Prostate gland (tissue), 2 donors: ENCODE results near the gene CAMSAP1.

Experiments used
- CTCF ChIP-seq, 4 experiments: fragments of 200-600 bp in 2 of 4; fragments of 450-650 bp in 2 of 4; sonication (generic) in 2 of 4; IDR thresholded peaks; 1 replicate in 3 of 4; 2 replicates in 1 of 4; pipeline ENCODE4 v1.5.1; 2016 to 2019; ENCODE audit warnings: antibody characterized with exemption in 4 of 4, mild to moderate bottlenecking in 2 of 4, moderate library complexity in 2 of 4
- POLR2A ChIP-seq: fragments of 450-650 bp; IDR thresholded peaks from one replicate; pipeline ENCODE4 v1.6.1; 2016; ENCODE audit warnings: antibody characterized with exemption, mild to moderate bottlenecking
- POLR2AphosphoS5 ChIP-seq: sonication (generic); formaldehyde crosslinking; IDR thresholded peaks from one replicate; pipeline ENCODE4 v1.6.1; 2017; ENCODE audit warnings: antibody characterized with exemption

GRCh38 chr9:135801070-135801469 lies 106.3 kb downstream of the CAMSAP1 start:
- no peak for TF ChIP-seq POLR2A
- TF ChIP-seq POLR2AphosphoS5, result no peak
- TF ChIP-seq CTCF (IDR thresholded peaks at IDR 0.05), result no peak
